Fibroblast of lung (primary cell): ENCODE measurements around the gene ACAT2. TPM values are rescaled to one million over a fixed set of nuclear protein-coding genes. Genes with fewer than 3 reads are reported as not detected.
A peak's percentile ranks its signal among the peaks of the same experiment; 100 is the strongest.

Experiments used
- DNase-seq, 2 donors: peaks; one replicate each; pipeline versions ENCODE4 v3.0.0 to v3.0.0-alpha.2; 2010; ENCODE audit warnings: low read depth in 2 of 2
- H2AFZ ChIP-seq: 2 replicates; pipeline ENCODE4 v1.5.1; 2012; ENCODE audit warnings: low read length, control low read depth, inconsistent platforms
- H3K27ac ChIP-seq: 2 replicates; pipeline ENCODE4 v1.5.1; 2011; ENCODE audit warnings: low read length, control low read depth; ENCODE audit not compliant: insufficient read depth
- H3K27me3 ChIP-seq: 2 replicates; pipeline ENCODE4 v1.5.1; 2011; ENCODE audit warnings: mild to moderate bottlenecking, low read length; ENCODE audit not compliant: control insufficient read depth, insufficient read depth
- H3K36me3 ChIP-seq: 2 replicates; pipeline ENCODE4 v1.5.1; 2011; ENCODE audit warnings: low read length; ENCODE audit not compliant: control insufficient read depth, insufficient read depth
- H3K4me1 ChIP-seq: 2 replicates; pipeline ENCODE4 v1.5.1; 2011; ENCODE audit warnings: low read length; ENCODE audit not compliant: control insufficient read depth, insufficient read depth; ENCODE audit errors: extremely low read depth
- H3K4me2 ChIP-seq: 2 replicates; pipeline ENCODE4 v1.5.1; 2011; ENCODE audit warnings: low read length, control low read depth; ENCODE audit not compliant: insufficient read depth; ENCODE audit errors: extremely low read depth
- H3K4me3 ChIP-seq, 4 experiments: fragments of 200-600 bp in 1 of 4; sonication (generic) in 1 of 4; replicated peaks in 1 of 4; 2 replicates each; pipeline ENCODE4 v1.5.1; 2011 to 2016; ENCODE audit warnings: low read length in 4 of 4, low read depth in 3 of 4, mild to moderate bottlenecking in 3 of 4, control low read depth in 2 of 4, inconsistent platforms in 1 of 4, mixed read lengths in 1 of 4; ENCODE audit not compliant: insufficient read depth in 1 of 4; ENCODE audit errors: control extremely low read depth in 1 of 4
- H3K79me2 ChIP-seq: 2 replicates; pipeline ENCODE4 v1.5.1; 2012; ENCODE audit warnings: mild to moderate bottlenecking, low read length, inconsistent platforms; ENCODE audit not compliant: control insufficient read depth, insufficient read depth
- H3K9ac ChIP-seq: 2 replicates; pipeline ENCODE4 v1.5.1; 2011; ENCODE audit warnings: mild to moderate bottlenecking, low read length, control low read depth; ENCODE audit not compliant: insufficient read depth
- H3K9me3 ChIP-seq: 2 replicates; pipeline ENCODE4 v1.5.1; 2012; ENCODE audit warnings: low read depth, low read length; ENCODE audit not compliant: control insufficient read depth, insufficient read depth
- H4K20me1 ChIP-seq: 2 replicates; pipeline ENCODE4 v1.5.1; 2011; ENCODE audit warnings: low read length; ENCODE audit not compliant: control insufficient read depth, insufficient read depth; ENCODE audit errors: extremely low read depth
- EZH2 ChIP-seq: IDR thresholded peaks from 2 replicates; pipeline ENCODE4 v1.5.1; 2012; ENCODE audit warnings: low read length, control low read depth, mild to moderate bottlenecking; ENCODE audit errors: missing control alignments
- polyA plus RNA-seq, 2 donors: library from polyadenylated mRNA; depleted of rRNA in 1 of 2; stranded (reverse) in 1 of 2; unstranded in 1 of 2; fragments of >200 nt; gene quantifications; 2 replicates each; pipeline ENCODE4 v1.2.1, GENCODE V29; 2011 to 2012; ENCODE audit warnings: missing spikeins in 1 of 2
- total RNA-seq: library from RNA; depleted of rRNA; stranded (reverse); fragments of >200 nt; gene quantifications from 2 replicates; pipeline ENCODE4 v1.2.1, GENCODE V29; 2014
- TF ChIP-seq, protein P1 (sequence below), 2 donors: IDR thresholded peaks in 1 of 2; conservative IDR thresholded peaks in 1 of 2; 1 replicate in 1 of 2; 2 replicates in 1 of 2; pipeline ENCODE4 v1.5.1; 2011 to 2012; ENCODE audit warnings: low read length in 2 of 2, control low read depth in 1 of 2, inconsistent platforms in 1 of 2, low read depth in 1 of 2, mild to moderate bottlenecking in 1 of 2

ACAT2 gene
- total and polyA plus RNA-seq, 2 donors (not counting 1 experiment from before 2014, with no cell fraction given) = 108 to 121 TPM

DNA sequence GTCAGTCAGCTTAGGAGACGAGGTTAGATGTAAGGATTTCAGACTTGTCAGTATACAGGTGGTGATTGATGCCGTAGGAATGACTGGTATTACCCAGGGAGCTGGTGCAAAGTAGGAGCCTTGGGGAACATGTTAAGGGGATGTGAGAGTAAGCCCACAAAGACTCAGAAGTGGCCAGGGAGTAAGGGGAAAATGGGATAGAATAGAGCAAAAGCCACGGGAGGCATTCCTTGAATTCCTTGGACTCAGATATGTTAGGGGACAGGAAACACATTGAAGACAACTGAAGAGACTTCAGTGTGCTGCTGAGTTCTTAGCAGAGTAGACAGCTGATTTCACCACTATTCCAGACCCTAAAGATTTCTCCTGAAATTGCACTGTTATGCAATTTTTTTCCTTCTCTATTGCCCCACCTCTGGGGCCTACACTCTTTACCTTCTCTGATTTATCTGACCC lies 1.2 kb upstream of the ACAT2 start:
- Histone ChIP-seq H3K36me3 (peaks cover 10% of the 10 kb centered on the region), H3K4me1 (peaks cover 24% of the 10 kb centered on the region), H3K9me3 (no peaks in the 10 kb centered on the region), H3K27me3 (no peaks in the 10 kb centered on the region), H3K4me3 (peak overlapping the region; percentile 44 to 83 (median 60)), H4K20me1 (no peaks in the 10 kb centered on the region), H3K4me2 (peak overlapping the region; percentile 90), H2AFZ (no peak overlapping the region), H3K9ac (no peak overlapping the region), H3K27ac (peak overlapping the region; percentile 89), H3K79me2 (peaks cover 9% of the 10 kb centered on the region)
- TF ChIP-seq EZH2 = no peak
- TF ChIP-seq, protein P1, sequence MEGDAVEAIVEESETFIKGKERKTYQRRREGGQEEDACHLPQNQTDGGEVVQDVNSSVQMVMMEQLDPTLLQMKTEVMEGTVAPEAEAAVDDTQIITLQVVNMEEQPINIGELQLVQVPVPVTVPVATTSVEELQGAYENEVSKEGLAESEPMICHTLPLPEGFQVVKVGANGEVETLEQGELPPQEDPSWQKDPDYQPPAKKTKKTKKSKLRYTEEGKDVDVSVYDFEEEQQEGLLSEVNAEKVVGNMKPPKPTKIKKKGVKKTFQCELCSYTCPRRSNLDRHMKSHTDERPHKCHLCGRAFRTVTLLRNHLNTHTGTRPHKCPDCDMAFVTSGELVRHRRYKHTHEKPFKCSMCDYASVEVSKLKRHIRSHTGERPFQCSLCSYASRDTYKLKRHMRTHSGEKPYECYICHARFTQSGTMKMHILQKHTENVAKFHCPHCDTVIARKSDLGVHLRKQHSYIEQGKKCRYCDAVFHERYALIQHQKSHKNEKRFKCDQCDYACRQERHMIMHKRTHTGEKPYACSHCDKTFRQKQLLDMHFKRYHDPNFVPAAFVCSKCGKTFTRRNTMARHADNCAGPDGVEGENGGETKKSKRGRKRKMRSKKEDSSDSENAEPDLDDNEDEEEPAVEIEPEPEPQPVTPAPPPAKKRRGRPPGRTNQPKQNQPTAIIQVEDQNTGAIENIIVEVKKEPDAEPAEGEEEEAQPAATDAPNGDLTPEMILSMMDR (conservative IDR thresholded peaks at IDR 0.05 in 1 of 2, IDR thresholded peaks at IDR 0.05 in 1 of 2; ENCODE audit: low read depth in 1 of 2, low read length in 2 of 2) = no peak
- peak; percentile 31 to 87 for DNase-seq

DNA sequence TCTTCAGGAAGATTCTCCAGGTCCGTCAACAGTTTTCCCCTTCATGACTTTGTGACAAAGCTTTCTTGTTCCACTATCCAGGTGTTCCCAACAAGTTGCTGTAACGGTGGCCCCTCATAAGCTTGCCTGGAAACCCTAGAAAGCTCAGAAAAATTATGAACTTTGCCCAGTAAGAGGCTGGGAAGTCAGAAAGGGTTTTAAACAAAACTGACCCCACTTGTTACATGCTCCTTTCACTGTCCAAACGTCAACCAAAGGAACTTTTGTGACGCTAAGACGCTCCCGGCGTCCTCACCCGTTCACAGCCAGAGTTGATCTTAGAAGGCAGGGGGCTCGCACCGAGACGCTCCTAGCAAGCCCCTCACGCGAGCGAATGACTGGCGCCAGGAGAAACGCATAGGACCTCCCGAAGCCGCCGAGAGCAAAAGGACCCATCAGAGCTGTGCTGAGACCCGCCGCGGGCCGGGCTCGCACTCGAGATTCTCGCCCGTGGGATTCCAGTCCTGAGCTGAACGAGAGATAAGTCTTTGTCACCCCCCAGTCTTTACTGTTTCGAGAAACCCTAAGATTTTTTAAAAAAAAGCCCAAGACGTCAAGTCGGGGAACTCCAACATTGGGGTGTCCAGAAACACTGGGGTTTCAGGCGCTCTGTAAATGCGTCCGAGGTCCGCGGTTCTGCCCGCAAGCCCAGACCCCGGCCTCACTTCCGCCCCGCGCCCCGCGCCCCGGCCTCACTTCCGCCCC lies 544 bp upstream of the ACAT2 start:
- H3K4me1 ChIP-seq = peaks cover 24% of the 10 kb centered on the region
- H2AFZ ChIP-seq = peak overlapping the region; percentile 29
- no peaks in the 10 kb centered on the region for H3K9me3 ChIP-seq
- H3K79me2 ChIP-seq = peaks cover 8% of the 10 kb centered on the region
- TF ChIP-seq, protein P1 (conservative IDR thresholded peaks at IDR 0.05 in 1 of 2, IDR thresholded peaks at IDR 0.05 in 1 of 2; ENCODE audit: low read depth in 1 of 2, low read length in 2 of 2) = no peak
- no peak for TF ChIP-seq EZH2
- peak overlapping the region; percentile 89 for H3K27ac ChIP-seq
- H3K4me2 ChIP-seq = peak overlapping the region; percentile 90
- peak overlapping the region; percentile 70 for H3K9ac ChIP-seq
- DNase-seq = peak; percentile 13 to 20
- H3K4me3 ChIP-seq = peak overlapping the region; percentile 44 to 83 (median 60)
- H4K20me1 ChIP-seq = no peaks in the 10 kb centered on the region
- no peaks in the 10 kb centered on the region for H3K27me3 ChIP-seq
- H3K36me3 ChIP-seq = peaks cover 8% of the 10 kb centered on the region

DNA sequence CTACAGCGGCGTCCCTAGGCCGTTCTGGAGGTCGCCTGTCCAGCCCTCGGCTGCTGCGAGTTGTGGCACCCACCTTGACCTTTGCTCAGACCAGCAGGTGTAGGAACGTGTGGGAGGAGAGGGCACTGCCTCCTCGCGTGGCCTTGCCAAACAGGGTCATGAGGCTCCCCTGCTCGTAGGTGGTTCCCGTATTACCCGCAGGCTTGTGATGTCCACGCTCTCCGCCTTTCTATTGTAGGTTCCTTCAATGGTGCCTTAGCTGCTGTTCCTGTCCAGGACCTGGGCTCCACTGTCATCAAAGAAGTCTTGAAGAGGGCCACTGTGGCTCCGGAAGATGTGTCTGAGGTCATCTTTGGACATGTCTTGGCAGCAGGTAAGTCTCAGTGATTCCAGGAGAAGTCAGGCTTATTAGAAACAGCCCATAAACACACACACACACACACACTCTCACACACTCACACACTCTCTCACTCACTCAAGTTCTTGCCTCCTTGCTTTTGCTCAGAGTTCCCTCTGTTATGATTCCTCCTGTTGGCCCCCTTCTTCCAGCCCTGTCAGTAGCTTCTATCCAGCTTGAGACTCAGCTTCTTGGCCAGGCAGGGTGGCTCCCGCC lies 942 bp downstream of the ACAT2 start:
- Histone ChIP-seq H2AFZ (peak overlapping the region; percentile 4), H3K27ac (peak overlapping the region; percentile 91), H3K9me3 (no peaks in the 10 kb centered on the region), H3K4me3 (peak overlapping the region; percentile 52 to 83 (median 72)), H3K4me2 (peak overlapping the region; percentile 77), H3K9ac (peak overlapping the region; percentile 90), H3K27me3 (no peaks in the 10 kb centered on the region), H3K36me3 (peaks cover 6% of the 10 kb centered on the region), H3K79me2 (peaks cover 8% of the 10 kb centered on the region), H4K20me1 (no peaks in the 10 kb centered on the region), H3K4me1 (peaks cover 24% of the 10 kb centered on the region)
- TF ChIP-seq EZH2 = no peak
- TF ChIP-seq, protein P1 (conservative IDR thresholded peaks at IDR 0.05 in 1 of 2, IDR thresholded peaks at IDR 0.05 in 1 of 2; ENCODE audit: low read depth in 1 of 2, low read length in 2 of 2) = no peak
- peak in 1 of 2 donors; percentile 3 for DNase-seq
